K562 (cell line): ENCODE results near the gene RHBDL3. TPM values are rescaled to one million over a fixed set of nuclear protein-coding genes. Genes with fewer than 3 reads are reported as not detected.
A peak's percentile ranks its signal among the peaks of the same experiment; 100 is the strongest.

Source experiments
- GABPA ChIP-seq: fragments of 200-800 bp; sonication (Bioruptor generic); conservative IDR thresholded peaks from 2 replicates; pipeline ENCODE4 v1.6.1; 2016; ENCODE audit warnings: low read depth, missing genetic modification characterization, missing compliant biosample characterization
- HNRNPK ChIP-seq: fragments of 200-400 bp; formaldehyde crosslinking; IDR thresholded peaks from one replicate; pipeline ENCODE4 v1.6.1; 2018; ENCODE audit warnings: mild to moderate bottlenecking, low read depth, low read length; ENCODE audit not compliant: poor library complexity, severe bottlenecking
- ILF3 ChIP-seq: fragments of 450-650 bp; IDR thresholded peaks from 2 replicates; pipeline ENCODE4 v1.6.1; 2018; ENCODE audit warnings: antibody characterized with exemption, mild to moderate bottlenecking, moderate library complexity, borderline replicate concordance
- NEUROD1 ChIP-seq: fragments of 150-350 bp; IDR thresholded peaks from 2 replicates; pipeline ENCODE4 v1.6.1; 2014; ENCODE audit warnings: borderline replicate concordance, low read length, low read depth; ENCODE audit not compliant: partially characterized antibody
- NR2C1 ChIP-seq, 2 experiments: fragments of 450-650 bp; IDR thresholded peaks; 2 replicates each; pipeline ENCODE4 v1.6.1; 2017; ENCODE audit warnings: mild to moderate bottlenecking in 2 of 2, antibody characterized with exemption in 1 of 2, inconsistent platforms in 1 of 2, missing compliant biosample characterization in 1 of 2, missing genetic modification characterization in 1 of 2
- NR3C1 ChIP-seq: sonication (generic); formaldehyde crosslinking; IDR thresholded peaks from 2 replicates; pipeline ENCODE4 v1.8.1; 2022; ENCODE audit warnings: missing genetic modification reagents
- OTX1 ChIP-seq: fragments of 450-650 bp; formaldehyde crosslinking; IDR thresholded peaks from 2 replicates; pipeline ENCODE4 v1.4.0; 2022; ENCODE audit warnings: mild to moderate bottlenecking
- PURB ChIP-seq: sonication (generic); formaldehyde crosslinking; IDR thresholded peaks from 2 replicates; pipeline ENCODE4 v1.9.0; 2021; ENCODE audit warnings: low read depth, mild to moderate bottlenecking, missing genetic modification reagents
- RAD21 ChIP-seq, 2 experiments: fragments of 250-450 bp in 1 of 2; fragments of 450-650 bp in 1 of 2; sonication (Bioruptor Pico) in 1 of 2; formaldehyde crosslinking in 1 of 2; IDR thresholded peaks in 1 of 2; conservative IDR thresholded peaks in 1 of 2; 2 replicates each; pipeline versions ENCODE4 v1.4.0 to v1.8.0; 2020 to 2022; ENCODE audit warnings: mild to moderate bottlenecking in 2 of 2, moderate library complexity in 1 of 2
- SREBF2 ChIP-seq: sonication (generic); formaldehyde crosslinking; IDR thresholded peaks from 2 replicates; pipeline ENCODE4 v1.4.0; 2020; ENCODE audit warnings: mild to moderate bottlenecking, missing genetic modification reagents
- XRCC5 ChIP-seq: fragments of 200-400 bp; formaldehyde crosslinking; IDR thresholded peaks from 2 replicates; pipeline ENCODE4 v1.6.1; 2017; ENCODE audit warnings: low read depth, mild to moderate bottlenecking, low read length
- ZNF644 ChIP-seq: fragments of 200-800 bp; sonication (Bioruptor generic); IDR thresholded peaks from 2 replicates; pipeline ENCODE4 v1.6.1; 2016; ENCODE audit warnings: low read depth, missing genetic modification characterization, missing compliant biosample characterization
- ZNF668 ChIP-seq: fragments of 250-450 bp; sonication (Bioruptor Pico); IDR thresholded peaks from 2 replicates; pipeline ENCODE4 v1.8.0; 2022; ENCODE audit warnings: mild to moderate bottlenecking, inconsistent platforms
- polyA plus RNA-seq, 8 experiments: library from polyadenylated mRNA; depleted of rRNA in 4 of 8; stranded (reverse) in 5 of 8; unstranded in 3 of 8; fragments of >200 nt; fragmentation: Nextera tagmentation in 2 of 8; fragmentation: Illumina TruSeq in 1 of 8; extraction: Ambion mirVana in 2 of 8; extraction: Trizol in 1 of 8; gene quantifications; 2 replicates each; pipeline versions ENCODE4 v1.2.1 to v1.2.3, GENCODE V29; 2011 to 2014; ENCODE audit warnings: inconsistent platforms in 1 of 8, missing spikeins in 1 of 8
- total RNA-seq, 7 experiments: library from RNA; depleted of rRNA in 6 of 7; stranded (reverse); fragments of >200 nt in 6 of 7; fragmentation: Illumina TruSeq in 2 of 7; extraction: Trizol in 2 of 7; gene quantifications; 2 replicates each; pipeline versions ENCODE4 v1.2.1 to v1.2.3, GENCODE V29; 2011 to 2021; ENCODE audit warnings: low replicate concordance in 1 of 7
- TF ChIP-seq, protein P1 (sequence below): fragments of 200-800 bp; sonication (Bioruptor generic); IDR thresholded peaks from 2 replicates; pipeline ENCODE4 v1.6.1; 2016; ENCODE audit warnings: missing genetic modification characterization, missing compliant biosample characterization
- TF ChIP-seq, protein P2 (sequence below): fragments of 250-450 bp; sonication (Bioruptor Pico); IDR thresholded peaks from 2 replicates; pipeline ENCODE4 v1.8.0; 2022; ENCODE audit warnings: moderate library complexity, mild to moderate bottlenecking, inconsistent platforms

The RHBDL3 gene
- total and polyA plus RNA-seq, 9 of the 15 experiments (the other 6 are each of a cell fraction or from before 2014, with no cell fraction given), result 0.06 to 0.31 (median 0.09) TPM; not detected in 4

DNA sequence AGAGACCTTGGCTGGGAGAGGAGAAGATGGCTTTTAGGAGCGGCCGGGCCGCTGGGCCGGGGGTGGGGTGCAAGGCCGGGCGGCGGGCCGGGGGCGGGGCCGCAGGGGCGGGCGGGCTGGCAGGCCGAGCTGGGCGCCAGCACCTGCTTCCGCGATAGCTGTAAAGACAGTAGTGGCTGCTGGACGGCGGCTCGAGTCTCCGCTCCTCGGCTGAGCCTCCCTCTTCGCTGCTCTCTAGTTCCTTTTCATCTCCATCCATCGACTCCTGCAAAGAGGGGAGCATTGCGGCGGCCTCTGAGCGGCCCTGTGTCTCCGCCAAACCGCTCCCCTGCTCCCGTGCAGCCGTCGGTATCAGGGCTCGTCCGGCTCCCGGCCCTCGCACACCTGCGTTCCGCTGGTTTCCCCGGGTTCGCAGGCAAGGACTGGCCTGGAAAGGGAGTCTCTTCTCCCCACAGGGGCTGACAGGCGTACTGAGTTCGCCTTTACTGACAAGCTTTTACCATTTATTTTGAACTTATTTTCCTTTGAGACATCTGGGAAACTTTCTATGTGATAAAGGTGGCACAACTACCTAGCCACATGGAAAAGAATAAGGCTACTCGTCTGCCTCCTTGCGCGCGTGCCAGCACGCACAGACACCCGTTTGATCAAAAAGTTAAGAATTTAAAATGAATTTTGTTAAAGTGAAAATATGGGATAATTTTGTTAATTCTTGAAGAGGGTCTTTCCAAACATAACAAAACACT is 76.4 kb downstream of the RHBDL3 start, which contains the start of gene C17orf75 (continued):
- TF ChIP-seq NEUROD1 (peak; percentile 81), OTX1 (CRISPR knock-in tag) (peak; percentile 65; the same call in 1 of the 2 replicates), ZNF668 (CRISPR knock-in tag) (no peak), GABPA (tag) (peak; percentile 92), PURB (CRISPR knock-in tag) (no peak), SREBF2 (no peak), NR2C1 (IDR thresholded peaks at IDR 0.05) (0 out of 2 replicates have a peak, but pooled peaks have one; percentile 64), NR2C1 (tag; IDR thresholded peaks at IDR 0.05) (peak; percentile 76), ZNF644 (tag) (0 out of 2 replicates have a peak, but pooled peaks have one; percentile 17), RAD21 (CRISPR knock-in tag; conservative IDR thresholded peaks at IDR 0.05 in 1 of 2, IDR thresholded peaks at IDR 0.05 in 1 of 2) (0 out of 4 replicates have a peak, but pooled peaks of 1 of the 2 experiments have one; percentile 5), NR3C1 (no peak), ILF3 (no peak), HNRNPK (no peak), XRCC5 (peak; percentile 99)
- TF ChIP-seq, protein P1, sequence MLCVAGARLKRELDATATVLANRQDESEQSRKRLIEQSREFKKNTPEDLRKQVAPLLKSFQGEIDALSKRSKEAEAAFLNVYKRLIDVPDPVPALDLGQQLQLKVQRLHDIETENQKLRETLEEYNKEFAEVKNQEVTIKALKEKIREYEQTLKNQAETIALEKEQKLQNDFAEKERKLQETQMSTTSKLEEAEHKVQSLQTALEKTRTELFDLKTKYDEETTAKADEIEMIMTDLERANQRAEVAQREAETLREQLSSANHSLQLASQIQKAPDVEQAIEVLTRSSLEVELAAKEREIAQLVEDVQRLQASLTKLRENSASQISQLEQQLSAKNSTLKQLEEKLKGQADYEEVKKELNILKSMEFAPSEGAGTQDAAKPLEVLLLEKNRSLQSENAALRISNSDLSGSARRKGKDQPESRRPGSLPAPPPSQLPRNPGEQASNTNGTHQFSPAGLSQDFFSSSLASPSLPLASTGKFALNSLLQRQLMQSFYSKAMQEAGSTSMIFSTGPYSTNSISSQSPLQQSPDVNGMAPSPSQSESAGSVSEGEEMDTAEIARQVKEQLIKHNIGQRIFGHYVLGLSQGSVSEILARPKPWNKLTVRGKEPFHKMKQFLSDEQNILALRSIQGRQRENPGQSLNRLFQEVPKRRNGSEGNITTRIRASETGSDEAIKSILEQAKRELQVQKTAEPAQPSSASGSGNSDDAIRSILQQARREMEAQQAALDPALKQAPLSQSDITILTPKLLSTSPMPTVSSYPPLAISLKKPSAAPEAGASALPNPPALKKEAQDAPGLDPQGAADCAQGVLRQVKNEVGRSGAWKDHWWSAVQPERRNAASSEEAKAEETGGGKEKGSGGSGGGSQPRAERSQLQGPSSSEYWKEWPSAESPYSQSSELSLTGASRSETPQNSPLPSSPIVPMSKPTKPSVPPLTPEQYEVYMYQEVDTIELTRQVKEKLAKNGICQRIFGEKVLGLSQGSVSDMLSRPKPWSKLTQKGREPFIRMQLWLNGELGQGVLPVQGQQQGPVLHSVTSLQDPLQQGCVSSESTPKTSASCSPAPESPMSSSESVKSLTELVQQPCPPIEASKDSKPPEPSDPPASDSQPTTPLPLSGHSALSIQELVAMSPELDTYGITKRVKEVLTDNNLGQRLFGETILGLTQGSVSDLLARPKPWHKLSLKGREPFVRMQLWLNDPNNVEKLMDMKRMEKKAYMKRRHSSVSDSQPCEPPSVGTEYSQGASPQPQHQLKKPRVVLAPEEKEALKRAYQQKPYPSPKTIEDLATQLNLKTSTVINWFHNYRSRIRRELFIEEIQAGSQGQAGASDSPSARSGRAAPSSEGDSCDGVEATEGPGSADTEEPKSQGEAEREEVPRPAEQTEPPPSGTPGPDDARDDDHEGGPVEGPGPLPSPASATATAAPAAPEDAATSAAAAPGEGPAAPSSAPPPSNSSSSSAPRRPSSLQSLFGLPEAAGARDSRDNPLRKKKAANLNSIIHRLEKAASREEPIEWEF (CRISPR knock-in tag), result no peak
- TF ChIP-seq, protein P2, sequence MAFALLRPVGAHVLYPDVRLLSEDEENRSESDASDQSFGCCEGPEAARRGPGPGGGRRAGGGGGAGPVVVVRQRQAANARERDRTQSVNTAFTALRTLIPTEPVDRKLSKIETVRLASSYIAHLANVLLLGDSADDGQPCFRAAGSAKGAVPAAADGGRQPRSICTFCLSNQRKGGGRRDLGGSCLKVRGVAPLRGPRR (CRISPR knock-in tag), result no peak
